Activated T-cell treated with anti-CD3 and anti-CD28 coated beads, Interleukin-2, amount 50 U/mL, for 4 hours (primary cell): ENCODE results near the gene PCED1A. TPM values are rescaled to one million over a fixed set of nuclear protein-coding genes. Genes with fewer than 3 reads are reported as not detected.
A peak's percentile ranks its signal among the peaks of the same experiment; 100 is the strongest.
"Not testable (repeated sequence)": the region's sequence is repeated elsewhere in the genome, so short reads cannot be mapped to it uniquely, and the experiment has no call there.

Source experiments
- ATAC-seq, 2 donors: fragments of 200-7000 bp; cut with Tn5 transposase; one replicate each; pipeline ENCODE4 v1.10.0; 2021
- DNase-seq: peaks from one replicate; pipeline ENCODE4 v3.0.0-alpha.2; 2020
- H3K27me3 Mint-ChIP-seq: one replicate; pipeline ENCODE4 v1.8.0; 2021; ENCODE audit warnings: low read depth, mixed read lengths
- H3K36me3 Mint-ChIP-seq: one replicate; pipeline ENCODE4 v1.8.0; 2022; ENCODE audit warnings: mixed read lengths; ENCODE audit not compliant: insufficient read depth
- H3K4me1 Mint-ChIP-seq: one replicate; pipeline ENCODE4 v1.8.0; 2021; ENCODE audit warnings: low read depth, mixed read lengths
- H3K4me3 Mint-ChIP-seq: one replicate; pipeline ENCODE4 v1.8.0; 2021; ENCODE audit warnings: mild to moderate bottlenecking, moderate library complexity, mixed read lengths
- H3K9me3 Mint-ChIP-seq: one replicate; pipeline ENCODE4 v1.8.0; 2021; ENCODE audit warnings: mixed read lengths
- total RNA-seq, 3 donors: library from RNA; stranded (reverse); gene quantifications; one replicate each; pipeline ENCODE4 v1.2.1, GENCODE V29; 2021

The PCED1A gene
- total RNA-seq, 3 donors from 2014 or later = 12.1 to 16.8 (median 12.9) TPM

- H3K4me3 Mint-ChIP-seq, ATAC-seq, H3K4me1 Mint-ChIP-seq, DNase-seq, H3K36me3 Mint-ChIP-seq, H3K9me3 Mint-ChIP-seq: not testable (repeated sequence)
- peaks cover 61% of the 10 kb centered on the region for H3K27me3 Mint-ChIP-seq
Observed at GRCh38 chr20:2807929-2808328, 32.5 kb downstream of the PCED1A start.

GRCh38 chr20:2807019-2807418 lies 33.4 kb downstream of the PCED1A start:
- H3K27me3 Mint-ChIP-seq = peaks cover 61% of the 10 kb centered on the region

GRCh38 chr20:2806351-2806701 lies 34.1 kb downstream of the PCED1A start:
- no peaks in the 10 kb centered on the region for H3K36me3 Mint-ChIP-seq
- DNase-seq (no peak), ATAC-seq (no peak)
- H3K4me1 Mint-ChIP-seq = peaks cover 1% of the 10 kb centered on the region
- H3K9me3 Mint-ChIP-seq = no peaks in the 10 kb centered on the region
- H3K27me3 Mint-ChIP-seq = peaks cover 59% of the 10 kb centered on the region
- no peak overlapping the region for H3K4me3 Mint-ChIP-seq

More at GRCh38 chr20:2807019-2807418, 33.4 kb downstream of the PCED1A start:
- H3K36me3 Mint-ChIP-seq = no peaks in the 10 kb centered on the region
- DNase-seq (no peak), ATAC-seq (no peak)
- H3K9me3 Mint-ChIP-seq = peaks cover 3% of the 10 kb centered on the region
- no peak overlapping the region for H3K4me3 Mint-ChIP-seq
- no peaks in the 10 kb centered on the region for H3K4me1 Mint-ChIP-seq

GRCh38 chr20:2805689-2806350 lies 34.6 kb downstream of the PCED1A start:
- H3K9me3 Mint-ChIP-seq = no peaks in the 10 kb centered on the region
- no peaks in the 10 kb centered on the region for H3K36me3 Mint-ChIP-seq
- peaks cover 6% of the 10 kb centered on the region for H3K4me1 Mint-ChIP-seq
- DNase-seq (no peak), ATAC-seq (no peak)
- H3K4me3 Mint-ChIP-seq = no peak overlapping the region
- peaks cover 59% of the 10 kb centered on the region for H3K27me3 Mint-ChIP-seq

- Mint-ChIP-seq H3K9me3 (no peaks in the 10 kb centered on the region), H3K4me1 (peaks cover 10% of the 10 kb centered on the region), H3K27me3 (peaks cover 62% of the 10 kb centered on the region), H3K36me3 (no peaks in the 10 kb centered on the region), H3K4me3 (no peak overlapping the region)
- ATAC-seq = no peak
- DNase-seq = no peak
Observed at GRCh38 chr20:2804852-2805688, 35.4 kb downstream of the PCED1A start.

GRCh38 chr20:2804041-2804828 lies 36.2 kb downstream of the PCED1A start:
- ATAC-seq = no peak
- no peak overlapping the region for H3K4me3 Mint-ChIP-seq
- no peak for DNase-seq
- no peaks in the 10 kb centered on the region for H3K36me3 Mint-ChIP-seq
- peaks cover 69% of the 10 kb centered on the region for H3K27me3 Mint-ChIP-seq
- H3K4me1 Mint-ChIP-seq = peaks cover 18% of the 10 kb centered on the region
- no peaks in the 10 kb centered on the region for H3K9me3 Mint-ChIP-seq

GRCh38 chr20:2801286-2801728 lies 39.1 kb downstream of the PCED1A start:
- Mint-ChIP-seq H3K9me3 (no peaks in the 10 kb centered on the region), H3K4me1 (peaks cover 22% of the 10 kb centered on the region), H3K27me3 (peaks cover 72% of the 10 kb centered on the region), H3K36me3 (no peaks in the 10 kb centered on the region), H3K4me3 (peak overlapping the region; percentile 69)
- ATAC-seq (no peak), DNase-seq (no peak)

GRCh38 chr20:2800521-2801285 lies 39.8 kb downstream of the PCED1A start, which contains the start of gene CPXM1:
CPXM1 (minus strand) TSS chr20:2800627; CDS start chr20:2800572, 55 bp downstream.
- Mint-ChIP-seq H3K4me3 (peak within 1 kb of the TSS; percentile 80), H3K27me3 (peaks cover 71% of the 10 kb centered on the region), H3K36me3 (no peaks in the 10 kb centered on the region), H3K9me3 (no peaks in the 10 kb centered on the region), H3K4me1 (peaks cover 22% of the 10 kb centered on the region)
- no peak for DNase-seq
- peak; percentile 56 to 63 for ATAC-seq

- peaks cover 66% of the 10 kb centered on the region for H3K27me3 Mint-ChIP-seq
- no peaks in the 10 kb centered on the region for H3K36me3 Mint-ChIP-seq
- peak overlapping the region; percentile 80 for H3K4me3 Mint-ChIP-seq
- DNase-seq (no peak), ATAC-seq (peak; percentile 38 to 41)
- H3K9me3 Mint-ChIP-seq = no peaks in the 10 kb centered on the region
- H3K4me1 Mint-ChIP-seq = peaks cover 22% of the 10 kb centered on the region
Observed at GRCh38 chr20:2799688-2800520, 40.6 kb downstream of the PCED1A start.

- Mint-ChIP-seq H3K27me3 (peaks cover 65% of the 10 kb centered on the region), H3K4me1 (peaks cover 22% of the 10 kb centered on the region), H3K4me3 (peak overlapping the region; percentile 80), H3K9me3 (no peaks in the 10 kb centered on the region), H3K36me3 (no peaks in the 10 kb centered on the region)
- ATAC-seq (peak in 1 of 2 donors; percentile 9), DNase-seq (no peak)
Observed at GRCh38 chr20:2799271-2799670, 41.2 kb downstream of the PCED1A start.

- DNase-seq (no peak), ATAC-seq (no peak)
- H3K36me3 Mint-ChIP-seq = no peaks in the 10 kb centered on the region
- peaks cover 22% of the 10 kb centered on the region for H3K4me1 Mint-ChIP-seq
- H3K9me3 Mint-ChIP-seq = no peaks in the 10 kb centered on the region
- H3K27me3 Mint-ChIP-seq = peaks cover 65% of the 10 kb centered on the region
- H3K4me3 Mint-ChIP-seq = peak overlapping the region; percentile 5
Observed at GRCh38 chr20:2798814-2799213, 41.6 kb downstream of the PCED1A start.

- no peak for DNase-seq
- Mint-ChIP-seq H3K36me3 (no peaks in the 10 kb centered on the region), H3K9me3 (no peaks in the 10 kb centered on the region), H3K4me1 (peaks cover 22% of the 10 kb centered on the region), H3K27me3 (peaks cover 67% of the 10 kb centered on the region), H3K4me3 (no peak overlapping the region)
- ATAC-seq = no peak
Observed at GRCh38 chr20:2798095-2798805, 42.2 kb downstream of the PCED1A start.
